Eye (tissue), 1 donor: ENCODE measurements around the gene IRX6.

Experiments used
- DNase-seq: peaks from one replicate; pipeline ENCODE4 v3.0.0-alpha.2; 2015

IRX6 gene

GRCh38 chr16:55367866-55368603, 44.0 kb downstream of the IRX6 start:
- DNase-seq = peak; percentile 51

GRCh38 chr16:55369151-55369550, 45.1 kb downstream of the IRX6 start:
- DNase-seq = no peak

GRCh38 chr16:55370762-55371482, 46.9 kb downstream of the IRX6 start:
- peak; percentile 91 for DNase-seq

- peak; percentile 78 for DNase-seq
Measured at GRCh38 chr16:55372792-55373488, 48.9 kb downstream of the IRX6 start.

GRCh38 chr16:55373489-55373832, 49.5 kb downstream of the IRX6 start:
- no peak for DNase-seq

GRCh38 chr16:55376045-55376444, 52.0 kb downstream of the IRX6 start:
- DNase-seq = no peak

- no peak for DNase-seq
Measured at GRCh38 chr16:55376567-55377167, 52.7 kb downstream of the IRX6 start.

GRCh38 chr16:55377840-55378239, 53.8 kb downstream of the IRX6 start:
- DNase-seq = no peak

- no peak for DNase-seq
Measured at GRCh38 chr16:55378616-55379015, 54.6 kb downstream of the IRX6 start.

GRCh38 chr16:55379371-55379770, 55.4 kb downstream of the IRX6 start:
- no peak for DNase-seq

- DNase-seq = no peak
Measured at GRCh38 chr16:55379876-55380390, 55.9 kb downstream of the IRX6 start.
